HG02884 (cell line): ENCODE results near the gene AKNA.
"Not testable (repeated sequence)": the region's sequence is repeated elsewhere in the genome, so short reads cannot be mapped to it uniquely, and the experiment has no call there.

Experiments used
- ATAC-seq: cut with Tn5 transposase; IDR thresholded peaks from one replicate; pipeline ENCODE4 v1.9.1; 2021; ENCODE audit warnings: mild to moderate bottlenecking, moderate library complexity; ENCODE audit not compliant: unreplicated experiment

Gene AKNA

DNA sequence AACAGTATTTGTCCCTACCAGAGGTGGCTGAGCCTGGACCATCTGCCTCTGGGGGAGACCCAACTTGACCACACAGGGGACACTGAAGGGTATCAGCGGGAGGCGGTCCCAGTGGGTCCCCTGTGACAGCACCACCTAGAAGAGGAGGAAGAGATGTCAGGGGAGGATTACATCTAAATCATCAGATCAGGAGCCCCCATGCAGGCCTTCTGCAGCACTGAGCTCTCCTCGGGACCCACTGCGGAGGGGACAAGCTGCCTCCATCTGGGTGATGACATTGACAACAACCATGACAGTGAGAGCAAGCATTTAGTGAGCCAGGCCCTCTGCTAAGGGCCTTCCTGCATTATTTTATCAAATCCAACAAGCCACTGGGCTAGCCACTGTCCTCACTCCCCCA is 45.8 kb downstream of the AKNA start:
- no peak for ATAC-seq

DNA sequence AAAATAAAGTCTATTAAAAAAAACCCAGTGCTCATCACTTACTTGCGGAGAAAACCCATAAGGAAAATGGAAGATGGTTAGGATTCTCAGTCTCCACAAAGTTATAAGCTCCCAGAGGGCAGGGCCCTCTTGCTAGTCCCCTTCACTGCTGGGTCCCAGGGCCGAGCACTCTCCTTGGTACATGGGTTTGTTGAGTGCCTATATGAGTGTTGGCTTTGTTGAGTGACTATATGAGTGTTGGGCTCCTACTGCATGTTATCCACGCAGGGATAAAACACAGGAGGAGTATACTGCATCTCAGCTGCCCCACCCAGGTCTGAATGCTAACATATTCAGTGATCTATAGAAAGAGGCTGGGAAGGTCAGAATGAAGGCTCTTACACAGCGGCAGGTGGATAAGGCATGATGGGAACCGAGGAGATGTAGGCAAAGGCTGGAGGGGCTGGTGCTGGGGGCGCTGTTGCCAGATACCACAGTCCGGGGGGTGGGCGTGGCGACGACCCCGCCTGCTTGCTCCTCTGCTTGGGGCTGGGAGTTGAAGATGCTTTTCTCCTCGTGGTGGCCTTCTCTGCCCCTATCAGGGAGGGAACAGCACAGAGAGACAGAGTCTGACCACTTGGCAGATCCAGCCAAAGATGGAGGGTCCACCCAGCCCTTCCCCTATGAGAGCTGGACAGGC is 46.5 kb downstream of the AKNA start:
- no peak for ATAC-seq

DNA sequence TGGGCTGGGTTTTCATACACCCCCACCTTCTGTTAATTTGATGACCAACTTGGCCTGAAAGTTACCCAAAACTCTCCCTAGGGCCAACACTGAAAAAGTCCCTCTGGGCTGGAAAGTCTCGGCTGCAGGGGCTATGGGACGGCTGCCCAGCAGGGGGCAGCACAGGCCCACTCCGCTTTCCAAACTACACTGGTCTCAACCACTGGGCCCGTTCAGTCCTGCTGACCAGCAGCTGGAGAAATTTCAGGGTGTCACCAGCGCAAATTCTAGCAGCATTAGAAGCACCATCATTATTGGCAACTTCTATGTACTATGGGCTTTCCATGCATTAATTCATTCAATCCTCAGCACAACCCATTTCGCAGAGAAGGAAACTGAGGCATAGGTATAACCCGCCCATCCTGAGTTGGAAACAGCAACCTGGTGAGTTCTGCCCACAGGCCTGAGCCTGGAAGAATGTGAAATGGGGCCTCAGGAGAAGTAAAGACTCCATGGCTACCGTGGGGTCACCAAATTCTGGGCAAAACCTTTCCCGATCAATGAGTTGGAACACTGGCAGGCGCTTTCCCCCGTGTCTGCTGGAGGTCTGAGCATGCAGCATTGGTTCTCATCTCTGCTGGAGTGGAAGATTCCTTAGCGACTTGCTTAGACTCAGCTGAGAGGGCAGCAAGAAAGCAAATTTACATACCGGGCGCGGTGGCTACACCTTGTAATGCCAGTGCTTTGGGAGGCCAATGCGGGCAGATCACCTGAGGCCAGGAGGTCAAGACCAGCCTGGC is 48.5 kb downstream of the AKNA start:
- ATAC-seq = no peak

DNA sequence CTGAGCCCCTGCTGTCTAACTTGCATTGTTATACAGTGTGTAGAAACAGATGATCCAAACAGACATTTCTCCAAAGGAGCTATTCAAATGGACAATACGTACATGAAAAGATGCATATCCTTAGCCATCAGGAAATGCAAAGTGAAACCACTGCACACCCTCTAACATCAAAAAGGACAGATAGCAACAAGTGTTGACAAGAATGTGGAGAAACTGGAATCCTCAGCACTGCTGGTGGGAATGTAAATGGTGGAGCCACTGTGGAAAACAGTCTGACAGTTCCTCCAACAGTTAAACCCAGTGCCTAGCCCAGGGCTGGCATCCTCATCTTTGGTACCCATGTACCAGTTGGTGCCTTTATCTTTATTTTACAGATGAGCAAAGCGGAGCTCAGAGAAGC is 49.6 kb downstream of the AKNA start:
- ATAC-seq = no peak

DNA sequence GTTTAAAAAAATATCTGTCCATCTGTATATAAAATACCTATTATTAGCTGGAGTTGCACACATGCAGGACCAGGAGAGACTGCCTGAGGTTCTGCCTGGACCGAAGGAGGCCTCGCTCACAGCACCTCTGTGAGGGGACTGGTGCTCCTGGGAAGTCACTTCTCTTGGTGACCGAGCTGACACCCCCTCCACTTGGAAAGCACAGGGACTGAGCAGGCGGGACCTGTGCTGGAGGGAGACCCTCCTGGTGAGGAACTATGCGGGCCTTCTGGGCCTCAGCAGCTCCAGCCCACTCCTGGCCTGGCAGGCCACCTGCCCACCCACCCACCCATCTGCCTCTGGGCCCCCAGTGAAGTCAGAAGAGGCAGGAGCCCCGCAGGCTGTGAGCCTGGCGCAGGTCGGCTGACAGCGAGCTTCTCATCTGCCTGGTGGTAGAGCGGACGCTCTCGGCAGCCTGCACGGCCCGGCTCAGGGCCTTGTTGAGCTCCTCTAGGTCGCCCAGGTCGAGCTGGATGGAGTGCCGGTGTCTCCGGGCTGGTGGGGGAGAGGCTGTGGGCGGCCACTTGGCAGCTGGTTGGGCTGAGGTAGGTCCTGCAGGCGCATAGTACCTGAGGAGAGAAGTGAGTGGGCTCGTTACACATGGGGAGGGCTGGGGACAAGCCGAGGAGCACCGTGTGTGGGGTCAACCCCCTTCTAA is 50.9 kb downstream of the AKNA start:
- ATAC-seq = no peak

DNA sequence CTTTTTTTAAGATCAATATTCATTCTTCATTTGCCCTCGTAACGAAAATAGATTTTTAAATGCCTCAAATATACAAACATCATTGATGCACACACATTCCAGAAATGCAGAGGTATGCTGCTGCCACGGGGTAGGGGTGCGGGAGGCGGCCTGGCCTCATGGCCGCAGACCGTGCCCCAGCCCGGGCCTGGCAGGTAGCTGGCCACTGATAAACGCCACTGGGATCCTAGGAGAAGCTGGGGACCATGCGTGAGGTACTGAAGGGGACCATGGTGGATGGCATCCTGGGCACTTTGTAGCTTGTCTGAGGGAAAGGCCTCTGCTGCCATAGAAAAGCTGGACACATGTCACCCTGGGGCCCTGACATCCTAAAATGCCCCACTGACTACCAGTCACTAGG is 51.6 kb downstream of the AKNA start:
- no peak for ATAC-seq

DNA sequence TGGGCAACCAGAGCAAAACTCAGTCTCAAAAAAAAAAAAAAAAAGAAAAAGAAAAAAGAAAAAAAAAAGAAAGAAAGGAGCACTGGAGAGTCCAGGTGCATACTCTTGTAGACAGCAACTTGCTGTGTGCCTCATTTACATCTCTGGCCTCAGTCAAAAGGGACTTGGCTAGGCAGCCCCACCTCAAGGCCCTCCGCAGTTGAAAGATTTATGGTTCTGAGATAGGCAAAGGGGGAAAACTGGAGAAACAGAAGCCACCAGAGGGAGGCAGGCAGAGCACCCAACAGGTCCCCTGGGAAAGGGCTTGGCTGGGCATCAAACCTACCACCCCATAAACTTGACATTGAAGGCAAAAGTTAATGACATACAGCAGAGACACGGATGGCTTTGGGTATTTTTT is 52.0 kb downstream of the AKNA start:
- no peak for ATAC-seq

DNA sequence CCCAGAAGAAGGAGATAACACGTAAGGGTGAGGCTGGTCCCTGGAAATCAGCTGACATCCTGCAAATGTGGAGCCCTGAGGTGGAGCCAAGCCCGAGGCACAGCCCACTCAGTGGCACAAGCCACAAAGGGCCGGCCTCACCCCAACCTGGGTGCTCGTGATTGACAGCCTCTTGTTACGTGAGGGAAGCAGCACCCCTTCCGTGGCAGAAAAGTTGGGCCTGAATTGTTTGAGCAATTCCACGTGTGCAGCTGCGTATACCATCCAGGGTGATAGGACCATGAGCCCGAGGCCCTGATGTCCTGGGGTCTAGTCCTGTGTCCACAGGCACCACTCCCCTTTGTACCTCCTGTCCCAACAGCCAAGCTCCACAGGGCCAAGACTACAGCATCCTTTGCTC is 53.3 kb downstream of the AKNA start:
- no peak for ATAC-seq

DNA sequence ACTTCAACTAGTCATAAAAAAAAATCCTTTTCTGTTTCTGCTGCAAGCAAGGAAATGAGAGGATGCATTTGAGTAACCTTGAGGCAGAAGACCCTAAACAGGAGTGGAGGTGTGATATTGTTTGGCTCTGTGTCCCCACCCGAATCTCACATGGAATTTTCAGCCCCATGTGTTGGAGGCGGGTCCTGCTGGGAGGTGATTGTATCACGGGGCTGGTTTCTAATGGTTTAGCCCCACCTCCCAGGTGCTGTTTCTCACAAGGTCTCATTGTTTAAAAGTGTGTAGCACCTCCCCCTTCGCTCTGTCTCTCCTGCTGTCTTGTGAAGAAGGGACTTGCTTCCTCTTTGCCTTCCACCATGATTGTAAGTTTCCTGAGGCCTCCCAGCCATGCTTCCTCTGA is 54.1 kb downstream of the AKNA start:
- not testable (repeated sequence) for ATAC-seq

DNA sequence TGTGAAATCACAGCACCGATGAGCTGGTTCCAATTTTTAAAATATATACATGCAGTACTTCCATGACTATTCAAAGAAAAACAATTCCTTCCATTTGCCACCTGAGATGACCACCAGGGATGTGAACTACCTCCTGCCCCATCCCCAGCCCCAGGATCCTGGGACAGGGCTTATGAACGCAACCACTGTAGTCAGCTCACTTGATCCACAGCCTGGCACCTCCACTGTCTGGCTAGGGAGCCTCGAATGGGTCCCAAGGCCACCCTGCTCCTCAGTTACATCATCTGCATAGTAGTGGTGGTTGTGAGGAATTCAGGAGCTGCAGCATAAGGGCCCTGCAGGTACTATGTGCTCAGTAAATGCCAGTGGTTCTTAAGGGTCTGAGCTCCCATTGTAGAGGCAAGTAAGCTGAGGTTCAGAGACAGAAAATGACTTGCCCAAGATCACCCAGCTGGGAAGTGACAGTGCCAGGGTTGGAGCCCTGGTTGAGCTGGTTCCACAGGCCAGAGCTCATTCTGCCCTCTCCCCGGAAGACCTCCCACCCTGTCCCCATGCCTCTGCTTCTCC is 55.2 kb downstream of the AKNA start:
- not testable (repeated sequence) for ATAC-seq

DNA sequence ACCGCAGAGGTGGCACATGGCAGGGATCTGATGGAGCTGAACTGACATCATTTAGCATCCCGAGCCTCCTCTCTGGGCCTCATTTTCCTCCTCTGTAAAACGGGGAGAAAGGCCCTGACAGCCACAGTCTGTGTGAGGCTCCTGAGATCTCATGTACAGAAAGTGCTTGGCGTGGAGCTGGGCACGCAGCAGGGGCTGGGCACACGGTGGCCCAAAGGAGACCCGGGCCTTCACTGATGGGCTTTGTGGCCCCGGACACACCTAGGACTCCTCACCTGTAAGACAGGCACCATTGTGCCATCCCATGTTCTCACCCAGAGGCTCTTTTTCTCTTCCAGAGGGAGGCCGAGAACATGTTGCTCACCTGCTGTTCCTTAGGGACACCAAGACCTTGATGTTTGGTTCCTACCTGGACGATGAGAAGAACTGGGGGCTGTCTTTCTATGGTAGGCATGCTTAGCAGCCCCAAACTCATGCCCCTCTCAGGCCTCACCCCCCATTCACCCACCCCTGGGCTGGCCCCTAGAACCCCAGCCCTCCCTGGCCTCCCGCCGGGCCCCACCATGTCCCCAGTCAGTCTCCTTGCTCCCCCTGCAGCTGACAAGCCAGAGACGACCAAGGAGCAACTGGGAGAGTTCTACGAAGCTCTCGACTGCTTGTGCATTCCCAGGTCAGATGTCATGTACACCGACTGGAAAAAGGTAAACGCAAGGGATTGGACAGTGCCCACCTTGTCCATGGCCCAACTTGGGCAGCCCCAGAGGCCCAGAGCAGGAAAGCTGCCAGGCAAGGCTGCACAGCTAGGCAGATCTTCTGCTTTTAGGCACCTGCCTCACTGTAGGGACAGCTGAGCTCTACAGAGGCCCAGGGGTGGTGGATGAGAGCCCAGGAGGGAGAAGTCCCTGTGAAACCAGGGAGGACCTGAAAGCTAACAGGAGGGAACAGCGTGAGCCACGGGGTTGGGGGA is 56.3 kb downstream of the AKNA start:
- not testable (repeated sequence) for ATAC-seq

DNA sequence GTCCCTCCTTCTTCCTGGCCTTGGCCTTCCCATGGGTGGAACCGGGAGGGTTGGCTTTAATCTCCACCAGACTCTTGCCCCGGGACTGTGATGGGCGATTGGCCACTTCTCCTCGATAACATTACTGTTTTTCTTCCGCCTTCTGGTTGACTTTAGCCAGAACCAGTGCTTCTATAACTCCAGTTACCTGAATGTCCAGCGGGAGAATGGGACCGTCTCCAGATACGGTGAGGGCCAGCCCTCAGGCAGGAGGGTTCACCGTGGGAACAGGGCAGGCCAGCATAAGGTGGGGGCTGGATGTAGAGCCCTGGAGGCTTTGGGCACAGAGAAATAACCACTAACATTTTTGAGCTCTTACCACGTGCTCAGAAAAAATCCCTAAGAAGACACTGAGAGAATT is 57.1 kb downstream of the AKNA start:
- no peak for ATAC-seq

DNA sequence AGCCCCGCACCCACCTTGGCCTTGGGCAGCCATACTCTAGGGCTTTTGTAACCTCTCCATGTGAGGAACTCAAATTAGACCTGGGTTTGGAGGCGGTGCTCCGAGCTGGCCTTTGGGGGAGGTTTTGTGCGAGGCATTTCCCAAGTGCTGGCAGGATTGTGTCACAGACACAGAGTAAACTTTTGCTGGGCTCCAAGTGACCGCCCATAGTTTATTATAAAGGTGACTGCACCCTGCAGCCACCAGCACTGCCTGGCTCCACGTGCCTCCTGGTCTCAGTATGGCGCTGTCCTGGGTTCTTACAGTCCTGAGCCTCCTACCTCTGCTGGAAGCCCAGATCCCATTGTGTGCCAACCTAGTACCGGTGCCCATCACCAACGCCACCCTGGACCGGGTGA is 58.2 kb downstream of the AKNA start, which contains the start of gene ORM2:
ORM2 (plus strand) TSS at position 245 of the 398 bp plus-strand sequence; CDS start at position 281, 36 bp downstream.
- ATAC-seq = not testable (repeated sequence)

DNA sequence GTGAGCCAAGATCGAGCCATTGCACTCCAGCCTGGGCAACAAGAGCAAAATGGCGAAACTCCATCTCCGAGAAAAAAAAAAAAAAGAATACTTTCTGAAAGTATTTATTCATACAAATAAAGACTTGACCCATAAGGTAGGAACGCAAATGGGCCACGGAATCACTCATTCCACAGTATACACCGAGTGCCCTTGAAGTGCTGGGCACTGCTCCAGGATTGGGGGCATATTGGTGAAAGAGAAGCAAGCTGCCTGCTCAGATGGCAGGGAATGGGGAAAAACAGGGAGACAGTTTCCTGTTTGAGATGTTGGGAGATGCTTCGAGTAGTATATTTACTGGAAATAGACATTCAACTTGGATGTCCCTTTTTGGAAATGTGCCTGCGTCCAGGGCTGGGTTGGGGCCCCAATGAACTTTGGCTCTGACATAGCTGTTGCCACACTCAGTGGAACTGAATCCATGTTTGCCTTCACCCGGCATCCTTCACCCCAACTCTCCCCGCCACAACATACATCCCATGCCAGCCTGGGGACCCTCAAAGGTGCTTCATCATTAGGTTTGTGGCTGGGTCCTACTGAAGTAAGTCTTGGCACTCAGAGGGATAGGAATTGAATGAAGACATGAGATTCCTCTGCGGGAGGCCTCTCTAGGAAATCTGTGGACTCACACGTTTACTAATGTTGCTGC is 58.7 kb downstream of the AKNA start:
- not testable (repeated sequence) for ATAC-seq

DNA sequence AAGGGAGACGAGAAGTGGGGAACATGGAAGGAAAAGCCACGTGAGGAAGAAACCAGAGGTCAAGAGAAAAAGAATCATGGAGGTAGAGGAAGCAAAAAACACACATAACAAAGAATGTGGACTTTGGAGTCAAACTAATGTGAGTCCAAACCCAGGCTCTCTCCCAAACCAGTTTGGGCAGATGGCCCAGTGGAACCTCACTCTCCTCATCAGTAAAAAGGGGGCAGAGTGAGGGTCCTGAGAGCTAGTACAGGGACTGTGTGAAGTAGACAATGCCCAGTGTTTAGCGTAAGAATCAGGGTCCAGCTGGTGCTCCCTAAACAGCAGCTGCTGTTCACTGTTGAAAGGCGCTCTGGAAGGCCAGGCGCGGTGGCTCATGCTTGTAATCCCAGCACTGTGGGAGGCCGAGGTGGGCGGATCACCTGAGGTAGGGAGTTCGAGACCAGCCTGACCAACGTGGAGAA is 59.4 kb downstream of the AKNA start:
- ATAC-seq = not testable (repeated sequence)

DNA sequence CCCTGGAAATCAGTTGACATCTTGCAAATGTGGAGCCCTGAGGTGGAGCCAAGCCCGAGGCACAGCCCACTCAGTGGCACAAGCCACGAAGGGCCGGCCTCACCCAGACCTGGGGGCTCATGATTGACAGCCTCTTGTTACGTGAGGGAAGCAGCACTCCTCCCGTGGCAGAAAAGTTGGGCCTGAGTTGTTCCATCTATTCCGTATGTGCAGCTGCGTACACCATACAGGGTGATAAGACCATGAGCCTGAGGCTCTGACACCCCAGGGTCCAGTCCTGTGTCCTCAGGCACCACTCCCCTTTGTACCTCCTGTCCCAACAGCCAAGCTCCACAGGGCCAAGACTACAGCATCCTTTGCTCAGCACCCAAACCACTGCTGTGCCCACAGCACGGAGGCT is 60.0 kb downstream of the AKNA start:
- no peak for ATAC-seq

DNA sequence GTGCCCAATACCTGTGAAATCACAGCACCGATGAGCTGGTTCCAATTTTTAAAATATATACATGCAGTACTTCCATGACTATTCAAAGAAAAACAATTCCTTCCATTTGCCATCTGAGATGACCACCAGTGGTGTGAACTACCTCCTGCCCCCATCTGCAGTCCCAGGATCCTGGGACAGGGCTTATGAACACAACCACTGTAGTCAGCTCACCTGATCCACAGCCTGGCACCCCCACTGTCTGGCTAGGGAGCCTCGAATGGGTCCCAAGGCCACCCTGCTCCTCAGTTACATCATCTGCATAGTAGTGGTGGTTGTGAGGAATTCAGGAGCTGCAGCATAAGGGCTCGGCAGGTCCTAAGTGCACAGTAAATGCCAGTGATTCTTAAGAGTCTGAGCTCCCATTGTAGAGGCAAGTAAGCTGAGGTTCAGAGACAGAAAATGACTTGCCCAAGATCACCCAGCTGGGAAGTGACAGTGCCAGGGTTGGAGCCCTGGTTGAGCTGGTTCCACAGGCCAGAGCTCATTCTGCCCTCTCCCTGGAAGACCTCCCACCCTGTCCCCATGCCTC is 62.0 kb downstream of the AKNA start:
- ATAC-seq = not testable (repeated sequence)

DNA sequence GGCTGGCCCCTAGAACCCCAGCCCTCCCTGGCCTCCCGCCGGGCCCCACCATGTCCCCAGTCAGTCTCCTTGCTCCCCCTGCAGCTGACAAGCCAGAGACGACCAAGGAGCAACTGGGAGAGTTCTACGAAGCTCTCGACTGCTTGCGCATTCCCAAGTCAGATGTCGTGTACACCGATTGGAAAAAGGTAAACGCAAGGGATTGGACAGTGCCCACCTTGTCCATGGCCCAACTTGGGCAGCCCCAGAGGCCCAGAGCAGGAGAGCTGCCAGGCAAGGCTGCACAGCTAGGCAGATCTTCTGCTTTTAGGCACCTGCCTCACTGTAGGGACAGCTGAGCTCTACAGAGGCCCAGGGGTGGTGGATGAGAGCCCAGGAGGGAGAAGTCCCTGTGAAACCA is 62.8 kb downstream of the AKNA start:
- ATAC-seq = not testable (repeated sequence)

DNA sequence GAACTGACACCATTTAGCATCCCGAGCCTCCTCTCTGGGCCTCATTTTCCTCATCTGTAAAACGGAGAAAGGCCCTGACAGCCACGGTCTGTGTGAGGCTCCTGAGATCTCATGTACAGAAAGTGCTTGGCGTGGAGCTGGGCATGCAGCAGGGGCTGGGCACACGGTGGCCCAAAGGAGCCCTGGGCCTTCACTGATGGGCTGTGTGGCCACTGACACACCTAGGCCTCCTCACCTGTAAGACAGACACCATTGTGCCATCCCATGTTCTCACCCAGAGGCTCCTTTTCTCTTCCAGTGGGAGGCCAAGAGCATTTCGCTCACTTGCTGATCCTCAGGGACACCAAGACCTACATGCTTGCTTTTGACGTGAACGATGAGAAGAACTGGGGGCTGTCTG is 63.3 kb downstream of the AKNA start:
- ATAC-seq = no peak
